ENCODE data around the gene STOM.
"Not testable (repeated sequence)": the region's sequence is repeated elsewhere in the genome, so short reads cannot be mapped to it uniquely, and the experiment has no call there.

STOM gene

GRCh38 chr9:121300283-121301119 is 69.5 kb downstream of the STOM start:
- no peak for DNase-seq (ENCODE audit: low read depth)

GRCh38 chr9:121299467-121300282 is 70.4 kb downstream of the STOM start:
- DNase-seq (ENCODE audit: low read depth): no peak

GRCh38 chr9:121298689-121299466 is 71.2 kb downstream of the STOM start:
- DNase-seq (ENCODE audit: low read depth): no peak

- DNase-seq (ENCODE audit: low read depth): no peak
These were observed 72.0 kb downstream of the STOM start for GRCh38 chr9:121298016-121298538.

GRCh38 chr9:121297389-121297788 is 72.7 kb downstream of the STOM start:
- DNase-seq (ENCODE audit: low read depth): no peak

- DNase-seq (ENCODE audit: low read depth): no peak
These were observed 73.6 kb downstream of the STOM start for GRCh38 chr9:121296213-121297127.

GRCh38 chr9:121295662-121296191 is 74.3 kb downstream of the STOM start:
- no peak for DNase-seq (ENCODE audit: low read depth)

- no peak for DNase-seq (ENCODE audit: low read depth)
These were observed 75.0 kb downstream of the STOM start for GRCh38 chr9:121294866-121295661.

GRCh38 chr9:121294151-121294743 is 75.8 kb downstream of the STOM start:
- no peak for DNase-seq (ENCODE audit: low read depth)

- DNase-seq (ENCODE audit: low read depth): no peak
These were observed 77.2 kb downstream of the STOM start for GRCh38 chr9:121292801-121293241.

- no peak for DNase-seq (ENCODE audit: low read depth)
These were observed 78.0 kb downstream of the STOM start for GRCh38 chr9:121292051-121292450.

GRCh38 chr9:121291536-121291935 is 78.5 kb downstream of the STOM start:
- DNase-seq (ENCODE audit: low read depth): not testable (repeated sequence)

GRCh38 chr9:121289772-121290370 is 80.2 kb downstream of the STOM start:
- no peak for DNase-seq (ENCODE audit: low read depth)

- no peak for DNase-seq (ENCODE audit: low read depth)
These were observed 80.9 kb downstream of the STOM start for GRCh38 chr9:121289026-121289771.
